Lower leg skin (tissue), 4 donors: ENCODE measurements around the gene AIF1. TPM values are rescaled to one million over a fixed set of nuclear protein-coding genes. Genes with fewer than 3 reads are reported as not detected.
A peak's percentile ranks its signal among the peaks of the same experiment; 100 is the strongest.

Experiments used
- DNase-seq, 2 donors: peaks; one replicate each; pipeline ENCODE4 v3.0.0-alpha.2; 2019; ENCODE audit warnings: low spot score in 2 of 2
- H3K4me3 ChIP-seq: fragments of 200-600 bp; sonication (generic); 2 replicates; pipeline ENCODE4 v1.5.1; 2017; ENCODE audit warnings: mild to moderate bottlenecking, low read depth; ENCODE audit not compliant: poor library complexity, severe bottlenecking
- POLR2A ChIP-seq, 2 donors: fragments of 450-650 bp; IDR thresholded peaks; one replicate each; pipeline ENCODE4 v1.6.1; 2016 to 2017; ENCODE audit warnings: antibody characterized with exemption in 2 of 2, mild to moderate bottlenecking in 1 of 2, moderate library complexity in 1 of 2
- WGBS, 2 donors: methylation state at CpG; one replicate each; pipeline ENCODE4 v1.1.5; 2018; 5-methylcytosine and 5-hydroxymethylcytosine counted together
- intact Hi-C: fragments of 100-400 bp; cut with DNase I; formaldehyde crosslinking; loops from one replicate; pipeline ENCODE4 v1.15.0; 2023; ENCODE audit warnings: low total_unique reads
- total RNA-seq, 4 donors: library from RNA; depleted of rRNA; stranded (reverse); fragments of >200 nt; gene quantifications; one replicate each; pipeline ENCODE4 v1.1.0, GENCODE V29; 2016
- TF ChIP-seq, protein P1 (sequence below), 3 donors: fragments of 450-650 bp; IDR thresholded peaks; one replicate each; pipeline ENCODE4 v1.5.1; 2016; ENCODE audit warnings: antibody characterized with exemption in 3 of 3, mild to moderate bottlenecking in 3 of 3, moderate library complexity in 2 of 3

Gene AIF1
- total RNA-seq, 4 donors from 2014 or later = 4.8 to 13.7 (median 7.2) TPM

DNA sequence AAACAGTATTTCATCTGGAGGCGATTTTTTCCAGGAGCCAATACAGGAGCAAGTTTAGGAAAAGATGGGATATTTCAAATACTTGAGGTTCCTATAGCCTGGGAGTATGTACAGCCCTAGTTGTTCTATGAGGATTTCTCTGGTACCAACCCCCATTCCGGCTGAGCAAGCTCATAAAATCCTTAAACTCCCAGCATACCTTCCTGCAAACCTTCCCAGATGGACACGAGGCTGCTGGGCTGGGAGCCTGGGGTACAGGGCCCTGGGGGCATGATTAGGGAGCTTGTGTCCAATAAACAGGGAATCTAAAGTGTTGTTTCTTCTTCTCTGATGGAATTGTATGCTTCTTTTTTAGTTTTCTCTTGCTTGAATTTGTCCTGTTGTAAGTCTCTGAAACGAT is 7.0 kb downstream of the AIF1 start:
- 19% methylated on average over 4 of the region's 4 CpGs for WGBS, 2 donors
- H3K4me3 ChIP-seq = no peak overlapping the region
- no peak for TF ChIP-seq POLR2A (IDR thresholded peaks at IDR 0.05)
- TF ChIP-seq, protein P1, sequence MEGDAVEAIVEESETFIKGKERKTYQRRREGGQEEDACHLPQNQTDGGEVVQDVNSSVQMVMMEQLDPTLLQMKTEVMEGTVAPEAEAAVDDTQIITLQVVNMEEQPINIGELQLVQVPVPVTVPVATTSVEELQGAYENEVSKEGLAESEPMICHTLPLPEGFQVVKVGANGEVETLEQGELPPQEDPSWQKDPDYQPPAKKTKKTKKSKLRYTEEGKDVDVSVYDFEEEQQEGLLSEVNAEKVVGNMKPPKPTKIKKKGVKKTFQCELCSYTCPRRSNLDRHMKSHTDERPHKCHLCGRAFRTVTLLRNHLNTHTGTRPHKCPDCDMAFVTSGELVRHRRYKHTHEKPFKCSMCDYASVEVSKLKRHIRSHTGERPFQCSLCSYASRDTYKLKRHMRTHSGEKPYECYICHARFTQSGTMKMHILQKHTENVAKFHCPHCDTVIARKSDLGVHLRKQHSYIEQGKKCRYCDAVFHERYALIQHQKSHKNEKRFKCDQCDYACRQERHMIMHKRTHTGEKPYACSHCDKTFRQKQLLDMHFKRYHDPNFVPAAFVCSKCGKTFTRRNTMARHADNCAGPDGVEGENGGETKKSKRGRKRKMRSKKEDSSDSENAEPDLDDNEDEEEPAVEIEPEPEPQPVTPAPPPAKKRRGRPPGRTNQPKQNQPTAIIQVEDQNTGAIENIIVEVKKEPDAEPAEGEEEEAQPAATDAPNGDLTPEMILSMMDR (IDR thresholded peaks at IDR 0.05) = no peak
- intact Hi-C loops = no loop called here
- DNase-seq = no peak

DNA sequence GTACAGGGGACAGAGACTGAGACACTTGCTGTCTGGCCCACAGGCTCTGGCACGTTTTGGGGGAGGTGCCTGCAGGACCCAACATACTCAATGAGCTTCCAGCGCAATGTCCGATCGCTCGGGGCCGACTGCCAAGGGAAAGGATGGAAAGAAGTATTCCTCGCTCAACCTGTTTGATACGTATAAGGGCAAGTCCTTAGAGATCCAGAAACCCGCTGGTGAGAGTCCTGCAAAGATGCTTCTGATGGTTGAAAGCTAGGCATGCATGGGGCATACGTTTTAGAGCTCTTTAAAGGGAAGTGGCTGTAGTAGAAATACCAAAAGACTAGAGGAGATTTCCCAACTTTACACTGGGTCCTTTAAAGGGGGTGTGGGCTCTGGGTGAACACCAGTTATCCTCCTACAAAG is 7.7 kb downstream of the AIF1 start:
- WGBS, 2 donors = 35 to 47% methylated on average over 10 of the region's 10 CpGs
- H3K4me3 ChIP-seq = no peak overlapping the region
- DNase-seq = peak; percentile 49 to 91
- intact Hi-C loops = no loop called here
- no peak for TF ChIP-seq POLR2A (IDR thresholded peaks at IDR 0.05)

DNA sequence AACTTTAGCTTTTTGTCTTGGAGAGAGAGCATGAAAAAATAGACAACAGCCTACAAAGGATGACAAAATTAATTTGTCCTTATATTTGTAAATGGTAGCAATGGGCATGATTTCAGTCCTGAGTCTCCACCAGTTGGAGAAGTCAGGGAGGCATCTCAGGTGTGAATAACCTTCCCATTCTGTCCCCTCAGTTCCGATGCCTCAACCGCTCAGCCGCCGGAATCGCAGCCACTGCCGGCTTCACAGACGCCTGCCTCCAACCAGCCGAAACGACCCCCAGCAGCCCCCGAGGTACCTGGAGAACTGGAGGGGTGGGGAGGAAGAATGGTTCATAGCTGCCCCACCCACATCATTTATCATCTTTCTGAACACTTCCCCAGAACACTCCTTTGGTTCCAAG is 9.0 kb downstream of the AIF1 start:
- H3K4me3 ChIP-seq = no peak overlapping the region
- 80 to 84% methylated on average over 10 of the region's 10 CpGs for WGBS, 2 donors
- no peak for DNase-seq
- TF ChIP-seq, protein P1 (IDR thresholded peaks at IDR 0.05) = no peak
- TF ChIP-seq POLR2A (IDR thresholded peaks at IDR 0.05) = no peak
- intact Hi-C loops = no loop called here

DNA sequence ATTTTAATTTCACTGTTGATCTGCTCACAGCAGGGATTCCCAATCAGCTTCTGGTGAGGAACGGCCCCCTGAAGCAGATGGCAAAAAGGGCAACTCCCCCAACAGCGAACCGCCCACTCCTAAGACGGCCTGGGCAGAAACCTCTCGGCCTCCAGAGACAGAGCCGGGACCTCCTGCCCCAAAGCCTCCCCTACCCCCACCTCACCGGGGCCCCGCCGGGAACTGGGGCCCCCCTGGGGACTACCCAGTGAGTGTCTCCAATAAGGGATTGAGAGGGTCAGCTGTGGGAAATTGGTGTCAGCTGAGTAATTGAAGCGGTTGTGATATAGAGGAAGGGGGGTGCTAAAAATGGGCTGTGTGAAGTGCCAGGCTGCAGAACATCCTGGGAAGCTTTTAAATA is 11.9 kb downstream of the AIF1 start:
- intact Hi-C loops = no loop called here
- no peak for TF ChIP-seq POLR2A (IDR thresholded peaks at IDR 0.05)
- TF ChIP-seq, protein P1 (IDR thresholded peaks at IDR 0.05) = no peak
- no peak overlapping the region for H3K4me3 ChIP-seq
- no peak for DNase-seq
- WGBS, 2 donors = 82 to 85% methylated on average over 10 of the region's 10 CpGs

- DNase-seq = no peak
- intact Hi-C loops = no loop called here
- H3K4me3 ChIP-seq = no peak overlapping the region
- 93 to 94% methylated on average over 19 of the region's 19 CpGs for WGBS, 2 donors
- TF ChIP-seq, protein P1 (IDR thresholded peaks at IDR 0.05) = no peak
- no peak for TF ChIP-seq POLR2A (IDR thresholded peaks at IDR 0.05)
Measured at GRCh38 chr6:31627690-31628287, 12.8 kb downstream of the AIF1 start.

GRCh38 chr6:31629014-31629413 is 14.0 kb downstream of the AIF1 start:
- DNase-seq = no peak
- no peak for TF ChIP-seq POLR2A (IDR thresholded peaks at IDR 0.05)
- TF ChIP-seq, protein P1 (IDR thresholded peaks at IDR 0.05) = no peak
- H3K4me3 ChIP-seq = no peak overlapping the region
- WGBS, 2 donors = 90 to 93% methylated on average over 7 of the region's 7 CpGs
- intact Hi-C loops = no loop called here
